Astrocyte (in vitro differentiated cells and primary cell): ENCODE results near the gene PBX1.

Experiments used
- EZH2 ChIP-seq: IDR thresholded peaks from 2 replicates; pipeline ENCODE4 v1.6.1; 2012; ENCODE audit warnings: mild to moderate bottlenecking, low read length, inconsistent platforms; ENCODE audit not compliant: insufficient read depth
- TF ChIP-seq, protein P1 (sequence below): IDR thresholded peaks from 2 replicates; pipeline ENCODE4 v1.5.1; 2011; ENCODE audit warnings: low read depth, mild to moderate bottlenecking, inconsistent platforms, low read length, moderate library complexity; ENCODE audit not compliant: insufficient read depth

DNA sequence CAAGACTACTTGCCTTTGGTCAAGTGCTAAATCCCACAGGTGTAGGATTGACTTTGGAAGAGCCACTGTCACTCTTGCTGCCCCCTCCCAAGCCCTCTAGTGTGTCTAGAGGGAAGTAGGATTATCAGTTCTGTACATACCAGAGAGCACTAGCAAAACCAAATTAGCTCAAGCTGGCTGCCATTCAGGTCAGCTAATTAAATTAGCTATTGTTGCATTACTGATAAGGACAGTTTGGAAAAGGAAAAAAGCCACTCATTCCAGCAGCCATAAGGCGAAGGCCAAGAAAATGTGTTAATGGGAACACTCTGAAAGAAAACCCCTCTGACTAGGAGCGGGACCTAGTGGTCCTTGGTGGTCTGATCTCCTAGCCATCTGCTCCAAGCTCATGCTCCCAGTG, 321.7 kb downstream of the PBX1 start:
- TF ChIP-seq, protein P1, sequence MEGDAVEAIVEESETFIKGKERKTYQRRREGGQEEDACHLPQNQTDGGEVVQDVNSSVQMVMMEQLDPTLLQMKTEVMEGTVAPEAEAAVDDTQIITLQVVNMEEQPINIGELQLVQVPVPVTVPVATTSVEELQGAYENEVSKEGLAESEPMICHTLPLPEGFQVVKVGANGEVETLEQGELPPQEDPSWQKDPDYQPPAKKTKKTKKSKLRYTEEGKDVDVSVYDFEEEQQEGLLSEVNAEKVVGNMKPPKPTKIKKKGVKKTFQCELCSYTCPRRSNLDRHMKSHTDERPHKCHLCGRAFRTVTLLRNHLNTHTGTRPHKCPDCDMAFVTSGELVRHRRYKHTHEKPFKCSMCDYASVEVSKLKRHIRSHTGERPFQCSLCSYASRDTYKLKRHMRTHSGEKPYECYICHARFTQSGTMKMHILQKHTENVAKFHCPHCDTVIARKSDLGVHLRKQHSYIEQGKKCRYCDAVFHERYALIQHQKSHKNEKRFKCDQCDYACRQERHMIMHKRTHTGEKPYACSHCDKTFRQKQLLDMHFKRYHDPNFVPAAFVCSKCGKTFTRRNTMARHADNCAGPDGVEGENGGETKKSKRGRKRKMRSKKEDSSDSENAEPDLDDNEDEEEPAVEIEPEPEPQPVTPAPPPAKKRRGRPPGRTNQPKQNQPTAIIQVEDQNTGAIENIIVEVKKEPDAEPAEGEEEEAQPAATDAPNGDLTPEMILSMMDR, result no peak
- TF ChIP-seq EZH2, result no peak
